ENCODE data around the gene CHRNB4. TPM values are rescaled to one million over a fixed set of nuclear protein-coding genes. Genes with fewer than 3 reads are reported as not detected.
A peak's percentile ranks its signal among the peaks of the same experiment; 100 is the strongest.
"Not testable (repeated sequence)": the region's sequence is repeated elsewhere in the genome, so short reads cannot be mapped to it uniquely, and the experiment has no call there.

The CHRNB4 gene
- total RNA-seq, 1 donor from 2014 or later: 71.6 TPM

- no peak for TF ChIP-seq CTCF (IDR thresholded peaks at IDR 0.05; ENCODE audit: partially characterized antibody, unreplicated experiment)
- DNase-seq: no peak
- H3K4me1 Mint-ChIP-seq (ENCODE audit: low read depth, unreplicated experiment): peaks cover 22% of the 10 kb centered on the region
- H3K27ac Mint-ChIP-seq (ENCODE audit: unreplicated experiment): no peak overlapping the region
- H3K27me3 Mint-ChIP-seq (ENCODE audit: unreplicated experiment): peaks cover 12% of the 10 kb centered on the region
- H3K36me3 Mint-ChIP-seq (ENCODE audit: unreplicated experiment): peaks cover 23% of the 10 kb centered on the region
- peaks cover 16% of the 10 kb centered on the region for H3K9me3 Mint-ChIP-seq (ENCODE audit: unreplicated experiment)
- H3K4me3 Mint-ChIP-seq (ENCODE audit: unreplicated experiment): no peak overlapping the region
Measured at GRCh38 chr15:78614021-78614420, 27.0 kb downstream of the CHRNB4 start.

GRCh38 chr15:78609551-78609950 is 31.5 kb downstream of the CHRNB4 start:
- not testable (repeated sequence) for H3K4me1 Mint-ChIP-seq (ENCODE audit: low read depth, unreplicated experiment); H3K4me3 Mint-ChIP-seq (ENCODE audit: unreplicated experiment); DNase-seq; H3K27me3 Mint-ChIP-seq (ENCODE audit: unreplicated experiment)
- peaks cover 44% of the 10 kb centered on the region for H3K36me3 Mint-ChIP-seq (ENCODE audit: unreplicated experiment)
- peaks cover 14% of the 10 kb centered on the region for H3K9me3 Mint-ChIP-seq (ENCODE audit: unreplicated experiment)
- peak overlapping the region; percentile 45 for H3K27ac Mint-ChIP-seq (ENCODE audit: unreplicated experiment)

- Mint-ChIP-seq H3K27me3 (ENCODE audit: unreplicated experiment) (peaks cover 18% of the 10 kb centered on the region), H3K4me1 (ENCODE audit: low read depth, unreplicated experiment) (peaks cover 3% of the 10 kb centered on the region), H3K4me3 (ENCODE audit: unreplicated experiment) (no peak overlapping the region), H3K27ac (ENCODE audit: unreplicated experiment) (no peak overlapping the region), H3K36me3 (ENCODE audit: unreplicated experiment) (peaks cover 50% of the 10 kb centered on the region), H3K9me3 (ENCODE audit: unreplicated experiment) (peaks cover 17% of the 10 kb centered on the region)
- no peak for TF ChIP-seq CTCF (IDR thresholded peaks at IDR 0.05; ENCODE audit: partially characterized antibody, unreplicated experiment)
- no peak for DNase-seq
Measured at GRCh38 chr15:78605680-78606079, 35.3 kb downstream of the CHRNB4 start.

- Mint-ChIP-seq H3K4me3 (ENCODE audit: unreplicated experiment) (peak overlapping the region; percentile 42), H3K36me3 (ENCODE audit: unreplicated experiment) (peaks cover 49% of the 10 kb centered on the region), H3K4me1 (ENCODE audit: low read depth, unreplicated experiment) (peaks cover 3% of the 10 kb centered on the region), H3K9me3 (ENCODE audit: unreplicated experiment) (peaks cover 17% of the 10 kb centered on the region), H3K27ac (ENCODE audit: unreplicated experiment) (no peak overlapping the region), H3K27me3 (ENCODE audit: unreplicated experiment) (peaks cover 18% of the 10 kb centered on the region)
- no peak for TF ChIP-seq CTCF (IDR thresholded peaks at IDR 0.05; ENCODE audit: partially characterized antibody, unreplicated experiment)
- DNase-seq: no peak
Measured at GRCh38 chr15:78605201-78605600, 35.8 kb downstream of the CHRNB4 start.

GRCh38 chr15:78604420-78604819 is 36.6 kb downstream of the CHRNB4 start:
- TF ChIP-seq CTCF (IDR thresholded peaks at IDR 0.05; ENCODE audit: partially characterized antibody, unreplicated experiment): no peak
- Mint-ChIP-seq H3K4me3 (ENCODE audit: unreplicated experiment) (no peak overlapping the region), H3K36me3 (ENCODE audit: unreplicated experiment) (peaks cover 41% of the 10 kb centered on the region), H3K27me3 (ENCODE audit: unreplicated experiment) (peaks cover 18% of the 10 kb centered on the region), H3K4me1 (ENCODE audit: low read depth, unreplicated experiment) (peaks cover 3% of the 10 kb centered on the region), H3K27ac (ENCODE audit: unreplicated experiment) (no peak overlapping the region), H3K9me3 (ENCODE audit: unreplicated experiment) (peaks cover 17% of the 10 kb centered on the region)
- DNase-seq: no peak

- Mint-ChIP-seq H3K27ac (ENCODE audit: unreplicated experiment) (no peak overlapping the region), H3K27me3 (ENCODE audit: unreplicated experiment) (peaks cover 18% of the 10 kb centered on the region), H3K4me3 (ENCODE audit: unreplicated experiment) (no peak overlapping the region), H3K4me1 (ENCODE audit: low read depth, unreplicated experiment) (peaks cover 3% of the 10 kb centered on the region), H3K9me3 (ENCODE audit: unreplicated experiment) (peaks cover 15% of the 10 kb centered on the region), H3K36me3 (ENCODE audit: unreplicated experiment) (peaks cover 36% of the 10 kb centered on the region)
- no peak for TF ChIP-seq CTCF (IDR thresholded peaks at IDR 0.05; ENCODE audit: partially characterized antibody, unreplicated experiment)
- DNase-seq: no peak
Measured at GRCh38 chr15:78603467-78603866, 37.5 kb downstream of the CHRNB4 start.
